22Rv1 (cell line): ENCODE results near the gene RMP24.

Experiments
- H3K27ac ChIP-seq: fragments of 450-650 bp; 2 replicates; pipeline ENCODE4 v1.5.1; 2017
- CTCF ChIP-seq: fragments of 450-650 bp; IDR thresholded peaks from 2 replicates; pipeline ENCODE4 v1.5.1; 2017; ENCODE audit warnings: mild to moderate bottlenecking
- ZFX ChIP-seq: fragments of 450-650 bp; IDR thresholded peaks from 2 replicates; pipeline ENCODE4 v1.6.1; 2017; ENCODE audit warnings: antibody characterized with exemption, borderline replicate concordance

RMP24 gene

GRCh38 chr18:35949090-35949489 is 23.4 kb upstream of the RMP24 start:
- TF ChIP-seq ZFX (no peak), CTCF (no peak)
- peak overlapping the region; percentile 32; the same call in 1 of the 2 replicates for H3K27ac ChIP-seq

GRCh38 chr18:35949903-35950627 is 22.4 kb upstream of the RMP24 start:
- TF ChIP-seq ZFX (no peak), CTCF (peak; percentile 91)
- H3K27ac ChIP-seq, result peak overlapping the region; percentile 32; the same call in 1 of the 2 replicates

GRCh38 chr18:35950628-35950982 is 21.9 kb upstream of the RMP24 start:
- no peak overlapping the region for H3K27ac ChIP-seq
- TF ChIP-seq CTCF (peak; percentile 50), ZFX (no peak)

- TF ChIP-seq ZFX, result no peak
- no peak for TF ChIP-seq CTCF
- H3K27ac ChIP-seq, result no peak overlapping the region
Measured at GRCh38 chr18:35953688-35954087, 18.8 kb upstream of the RMP24 start.

GRCh38 chr18:35956226-35956625 is 16.3 kb upstream of the RMP24 start:
- TF ChIP-seq CTCF (no peak), ZFX (no peak)
- H3K27ac ChIP-seq, result no peak overlapping the region

- no peak for TF ChIP-seq ZFX
- TF ChIP-seq CTCF, result no peak
- H3K27ac ChIP-seq, result no peak overlapping the region
Measured at GRCh38 chr18:35962320-35962719, 10.2 kb upstream of the RMP24 start.

- TF ChIP-seq ZFX (no peak), CTCF (no peak)
- no peak overlapping the region for H3K27ac ChIP-seq
Measured at GRCh38 chr18:35964319-35964718, 8.2 kb upstream of the RMP24 start.

GRCh38 chr18:35967866-35968265 is 4.6 kb upstream of the RMP24 start:
- H3K27ac ChIP-seq, result peak overlapping the region; percentile 41
